M059J (cell line): ENCODE results near the gene VASN. TPM values are rescaled to one million over a fixed set of nuclear protein-coding genes. Genes with fewer than 3 reads are reported as not detected.
A peak's percentile ranks its signal among the peaks of the same experiment; 100 is the strongest.
"Not testable (repeated sequence)": the region's sequence is repeated elsewhere in the genome, so short reads cannot be mapped to it uniquely, and the experiment has no call there.

Experiments
- DNase-seq: peaks from one replicate; pipeline ENCODE4 v3.0.0-alpha.2; 2012; ENCODE audit warnings: low read depth
- total RNA-seq: library from RNA; depleted of rRNA; stranded (reverse); fragments of >200 nt; shearing (Covaris generic); gene quantifications from 2 replicates; pipeline ENCODE4 v1.2.3, GENCODE V29; 2014

VASN gene
- total RNA-seq, 1 experiment from 2014 or later = 115 TPM

- peak; percentile 34 for DNase-seq
Measured at GRCh38 chr16:4385066-4385788, 13.6 kb downstream of the VASN start.

GRCh38 chr16:4385789-4386450 lies 14.3 kb downstream of the VASN start:
- no peak for DNase-seq

- peak; percentile 40 for DNase-seq
Measured at GRCh38 chr16:4386451-4386805, 14.8 kb downstream of the VASN start.

- no peak for DNase-seq
Measured at GRCh38 chr16:4386951-4387565, 15.4 kb downstream of the VASN start.

- no peak for DNase-seq
Measured at GRCh38 chr16:4387781-4388180, 16.1 kb downstream of the VASN start.

GRCh38 chr16:4388271-4389021 lies 16.8 kb downstream of the VASN start:
- DNase-seq = peak; percentile 56

- DNase-seq = no peak
Measured at GRCh38 chr16:4389051-4389955, 17.7 kb downstream of the VASN start.

GRCh38 chr16:4390266-4391260 lies 18.9 kb downstream of the VASN start:
- DNase-seq = no peak

- DNase-seq = no peak
Measured at GRCh38 chr16:4391631-4392381, 20.2 kb downstream of the VASN start.

- DNase-seq = no peak
Measured at GRCh38 chr16:4392382-4393239, 21.0 kb downstream of the VASN start.

GRCh38 chr16:4393240-4393600 lies 21.6 kb downstream of the VASN start:
- DNase-seq = no peak

- not testable (repeated sequence) for DNase-seq
Measured at GRCh38 chr16:4393850-4394249, 22.2 kb downstream of the VASN start.

- no peak for DNase-seq
Measured at GRCh38 chr16:4395055-4395726, 23.5 kb downstream of the VASN start.

- DNase-seq = no peak
Measured at GRCh38 chr16:4399001-4399730, 27.5 kb downstream of the VASN start.

- DNase-seq = no peak
Measured at GRCh38 chr16:4401094-4401501, 29.4 kb downstream of the VASN start.

GRCh38 chr16:4401510-4401909 lies 29.9 kb downstream of the VASN start:
- DNase-seq = no peak
